ENCODE measurements around the gene PRDM1.

The PRDM1 gene

GRCh38 chr6:106098383-106099234 lies 12.5 kb downstream of the PRDM1 start:
- DNase-seq = peak; percentile 94

GRCh38 chr6:106099235-106099537 lies 13.1 kb downstream of the PRDM1 start:
- DNase-seq = peak; percentile 57

- no peak for DNase-seq
Measured at GRCh38 chr6:106100755-106101154, 14.6 kb downstream of the PRDM1 start.

- DNase-seq = no peak
Measured at GRCh38 chr6:106101466-106101865, 15.3 kb downstream of the PRDM1 start.

GRCh38 chr6:106102034-106102433 lies 15.9 kb downstream of the PRDM1 start:
- no peak for DNase-seq

GRCh38 chr6:106102967-106103727 lies 17.0 kb downstream of the PRDM1 start:
- no peak for DNase-seq

GRCh38 chr6:106103728-106104109 lies 17.6 kb downstream of the PRDM1 start:
- peak; percentile 20 for DNase-seq

- DNase-seq = no peak
Measured at GRCh38 chr6:106104476-106104875, 18.3 kb downstream of the PRDM1 start.

GRCh38 chr6:106104941-106105340 lies 18.8 kb downstream of the PRDM1 start:
- DNase-seq = no peak

GRCh38 chr6:106105493-106105892 lies 19.4 kb downstream of the PRDM1 start:
- DNase-seq = no peak

- no peak for DNase-seq
Measured at GRCh38 chr6:106106276-106107042, 20.3 kb downstream of the PRDM1 start.

GRCh38 chr6:106107043-106107613 lies 21.0 kb downstream of the PRDM1 start:
- no peak for DNase-seq

GRCh38 chr6:106108129-106108528 lies 22.0 kb downstream of the PRDM1 start:
- DNase-seq = no peak

GRCh38 chr6:106109029-106109428 lies 22.9 kb downstream of the PRDM1 start:
- no peak for DNase-seq

- DNase-seq = peak; percentile 50
Measured at GRCh38 chr6:106110164-106110826, 24.2 kb downstream of the PRDM1 start.

- no peak for DNase-seq
Measured at GRCh38 chr6:106112433-106112832, 26.3 kb downstream of the PRDM1 start.

- DNase-seq = no peak
Measured at GRCh38 chr6:106113256-106113959, 27.3 kb downstream of the PRDM1 start.

GRCh38 chr6:106114492-106114891 lies 28.4 kb downstream of the PRDM1 start:
- DNase-seq = no peak

GRCh38 chr6:106115286-106115685 lies 29.1 kb downstream of the PRDM1 start:
- no peak for DNase-seq

- no peak for DNase-seq
Measured at GRCh38 chr6:106116125-106116832, 30.1 kb downstream of the PRDM1 start.

- no peak for DNase-seq
Measured at GRCh38 chr6:106117579-106117978, 31.4 kb downstream of the PRDM1 start.

Data from NCI-H1105 treated with DMSO at 0.1 percent for 48 hours (cell line).